Astrocyte (in vitro differentiated cells and primary cell): ENCODE measurements around the gene PDCL3.

Experiments used
- EZH2 ChIP-seq: IDR thresholded peaks from 2 replicates; pipeline ENCODE4 v1.6.1; 2012; ENCODE audit warnings: mild to moderate bottlenecking, low read length, inconsistent platforms; ENCODE audit not compliant: insufficient read depth
- TF ChIP-seq, protein P1 (sequence below): IDR thresholded peaks from 2 replicates; pipeline ENCODE4 v1.5.1; 2011; ENCODE audit warnings: low read depth, mild to moderate bottlenecking, inconsistent platforms, low read length, moderate library complexity; ENCODE audit not compliant: insufficient read depth

DNA sequence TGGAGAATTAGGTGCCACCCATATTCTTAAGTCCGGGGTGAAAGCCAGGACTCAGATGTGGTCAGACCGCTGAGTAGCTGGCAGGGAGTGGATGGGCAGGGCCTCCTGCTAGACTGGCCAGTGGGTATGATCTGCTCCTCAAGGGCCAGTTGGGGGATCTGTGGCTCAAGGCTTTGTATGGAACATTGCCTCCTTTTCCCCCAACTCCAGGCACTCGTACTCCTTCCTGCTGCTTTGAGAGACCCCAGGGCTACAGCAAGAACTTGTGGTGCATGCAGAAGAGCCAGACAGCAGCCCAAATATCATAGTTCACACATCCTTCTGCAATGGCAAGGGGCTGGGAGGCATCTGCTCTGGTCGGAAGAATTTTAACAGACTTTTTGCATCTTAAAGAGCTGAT, 61.7 kb downstream of the PDCL3 start:
- TF ChIP-seq, protein P1, sequence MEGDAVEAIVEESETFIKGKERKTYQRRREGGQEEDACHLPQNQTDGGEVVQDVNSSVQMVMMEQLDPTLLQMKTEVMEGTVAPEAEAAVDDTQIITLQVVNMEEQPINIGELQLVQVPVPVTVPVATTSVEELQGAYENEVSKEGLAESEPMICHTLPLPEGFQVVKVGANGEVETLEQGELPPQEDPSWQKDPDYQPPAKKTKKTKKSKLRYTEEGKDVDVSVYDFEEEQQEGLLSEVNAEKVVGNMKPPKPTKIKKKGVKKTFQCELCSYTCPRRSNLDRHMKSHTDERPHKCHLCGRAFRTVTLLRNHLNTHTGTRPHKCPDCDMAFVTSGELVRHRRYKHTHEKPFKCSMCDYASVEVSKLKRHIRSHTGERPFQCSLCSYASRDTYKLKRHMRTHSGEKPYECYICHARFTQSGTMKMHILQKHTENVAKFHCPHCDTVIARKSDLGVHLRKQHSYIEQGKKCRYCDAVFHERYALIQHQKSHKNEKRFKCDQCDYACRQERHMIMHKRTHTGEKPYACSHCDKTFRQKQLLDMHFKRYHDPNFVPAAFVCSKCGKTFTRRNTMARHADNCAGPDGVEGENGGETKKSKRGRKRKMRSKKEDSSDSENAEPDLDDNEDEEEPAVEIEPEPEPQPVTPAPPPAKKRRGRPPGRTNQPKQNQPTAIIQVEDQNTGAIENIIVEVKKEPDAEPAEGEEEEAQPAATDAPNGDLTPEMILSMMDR, result no peak
- TF ChIP-seq EZH2, result no peak
